PC-3 (cell line): ENCODE measurements around the gene PRADC1.

Source experiments
- EZH2 ChIP-seq: fragments of 300-600 bp; sonication (generic); IDR thresholded peaks from one replicate; pipeline ENCODE4 v1.6.1; 2017; ENCODE audit warnings: antibody characterized with exemption, mild to moderate bottlenecking, low read length; ENCODE audit not compliant: unreplicated experiment
- EZH2phosphoT487 ChIP-seq: fragments of 300-600 bp; sonication (generic); IDR thresholded peaks from 2 replicates; pipeline ENCODE4 v1.6.1; 2018; ENCODE audit warnings: mild to moderate bottlenecking, antibody characterized with exemption, low read length, borderline replicate concordance
- TF ChIP-seq, protein P1 (sequence below): fragments of 300-600 bp; sonication (generic); conservative IDR thresholded peaks from 2 replicates; pipeline ENCODE4 v1.5.1; 2017; ENCODE audit warnings: antibody characterized with exemption, low read depth, mild to moderate bottlenecking, low read length

GRCh38 chr2:73264332-73264606 lies 31.2 kb upstream of the PRADC1 start:
- TF ChIP-seq, protein P1, sequence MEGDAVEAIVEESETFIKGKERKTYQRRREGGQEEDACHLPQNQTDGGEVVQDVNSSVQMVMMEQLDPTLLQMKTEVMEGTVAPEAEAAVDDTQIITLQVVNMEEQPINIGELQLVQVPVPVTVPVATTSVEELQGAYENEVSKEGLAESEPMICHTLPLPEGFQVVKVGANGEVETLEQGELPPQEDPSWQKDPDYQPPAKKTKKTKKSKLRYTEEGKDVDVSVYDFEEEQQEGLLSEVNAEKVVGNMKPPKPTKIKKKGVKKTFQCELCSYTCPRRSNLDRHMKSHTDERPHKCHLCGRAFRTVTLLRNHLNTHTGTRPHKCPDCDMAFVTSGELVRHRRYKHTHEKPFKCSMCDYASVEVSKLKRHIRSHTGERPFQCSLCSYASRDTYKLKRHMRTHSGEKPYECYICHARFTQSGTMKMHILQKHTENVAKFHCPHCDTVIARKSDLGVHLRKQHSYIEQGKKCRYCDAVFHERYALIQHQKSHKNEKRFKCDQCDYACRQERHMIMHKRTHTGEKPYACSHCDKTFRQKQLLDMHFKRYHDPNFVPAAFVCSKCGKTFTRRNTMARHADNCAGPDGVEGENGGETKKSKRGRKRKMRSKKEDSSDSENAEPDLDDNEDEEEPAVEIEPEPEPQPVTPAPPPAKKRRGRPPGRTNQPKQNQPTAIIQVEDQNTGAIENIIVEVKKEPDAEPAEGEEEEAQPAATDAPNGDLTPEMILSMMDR = no peak
- TF ChIP-seq EZH2phosphoT487 (no peak), EZH2 (no peak)
